Neuronal stem cell (in vitro differentiated cells): Measurements from ENCODE around the gene NKD2.

Experiments
- DNase-seq: peaks from one replicate; pipeline ENCODE4 v3.0.0-alpha.2; 2013; ENCODE audit warnings: low spot score
- H2AFZ ChIP-seq: one replicate; pipeline ENCODE4 v1.6.1; 2013; ENCODE audit warnings: mild to moderate bottlenecking, low read length, inconsistent platforms
- H2AK5ac ChIP-seq: 2 replicates; pipeline ENCODE4 v1.6.1; 2013; ENCODE audit warnings: low read depth, mild to moderate bottlenecking, inconsistent platforms, low read length, moderate library complexity, mixed read lengths
- H2BK120ac ChIP-seq: 2 replicates; pipeline ENCODE4 v1.6.1; 2013; ENCODE audit warnings: low read depth, mild to moderate bottlenecking, inconsistent platforms, low read length, moderate library complexity, mixed read lengths
- H2BK12ac ChIP-seq: one replicate; pipeline ENCODE4 v1.6.1; 2013; ENCODE audit warnings: low read length, inconsistent platforms
- H2BK15ac ChIP-seq: 2 replicates; pipeline ENCODE4 v1.6.1; 2013; ENCODE audit warnings: mild to moderate bottlenecking, low read length, inconsistent platforms, mixed read lengths
- H2BK5ac ChIP-seq: one replicate; pipeline ENCODE4 v1.6.1; 2013; ENCODE audit warnings: inconsistent platforms, mild to moderate bottlenecking, low read length, moderate library complexity
- H3K14ac ChIP-seq: one replicate; pipeline ENCODE4 v1.6.1; 2013; ENCODE audit warnings: low read length, inconsistent platforms
- H3K18ac ChIP-seq: 2 replicates; pipeline ENCODE4 v1.6.1; 2013; ENCODE audit warnings: low read length, inconsistent platforms
- H3K23ac ChIP-seq: 2 replicates; pipeline ENCODE4 v1.6.1; 2013; ENCODE audit warnings: low read depth, mild to moderate bottlenecking, mixed read lengths, low read length, inconsistent platforms; ENCODE audit not compliant: poor library complexity
- H3K27ac ChIP-seq: replicated peaks from 3 replicates; pipeline ENCODE4 v1.5.1; 2013; ENCODE audit warnings: low read length, inconsistent platforms
- H3K27me3 ChIP-seq, 3 experiments: 2 replicates each; pipeline ENCODE4 v1.6.1; 2013; ENCODE audit warnings: low read length in 3 of 3, mild to moderate bottlenecking in 2 of 3, inconsistent platforms in 1 of 3, low read depth in 1 of 3, mixed read lengths in 1 of 3, moderate library complexity in 1 of 3; ENCODE audit not compliant: control insufficient read depth in 3 of 3, insufficient read depth in 3 of 3
- H3K36me3 ChIP-seq, 2 donors: replicated peaks in 1 of 2; 2 replicates each; pipeline ENCODE4 v1.6.1; 2013; ENCODE audit warnings: low read length in 2 of 2; ENCODE audit not compliant: control insufficient read depth in 2 of 2, insufficient read depth in 2 of 2
- H3K4ac ChIP-seq: 2 replicates; pipeline ENCODE4 v1.6.1; 2013; ENCODE audit warnings: inconsistent platforms, mild to moderate bottlenecking, low read length, moderate library complexity
- H3K4me1 ChIP-seq, 2 donors: 1 replicate in 1 of 2; 2 replicates in 1 of 2; pipeline ENCODE4 v1.6.1; 2013; ENCODE audit warnings: low read length in 2 of 2, low read depth in 1 of 2; ENCODE audit not compliant: control insufficient read depth in 2 of 2, insufficient read depth in 1 of 2
- H3K4me2 ChIP-seq: one replicate; pipeline ENCODE4 v1.6.1; 2013; ENCODE audit warnings: mild to moderate bottlenecking, low read length, inconsistent platforms; ENCODE audit not compliant: insufficient read depth, poor library complexity, severe bottlenecking
- H3K4me3 ChIP-seq, 2 donors: 2 replicates each; pipeline ENCODE4 v1.5.1; 2013; ENCODE audit warnings: low read length in 2 of 2, mild to moderate bottlenecking in 2 of 2, inconsistent platforms in 1 of 2, moderate library complexity in 1 of 2
- H3K79me1 ChIP-seq: one replicate; pipeline ENCODE4 v1.6.1; 2013; ENCODE audit warnings: low read depth, mild to moderate bottlenecking, inconsistent platforms, low read length, moderate library complexity
- H3K9ac ChIP-seq: one replicate; pipeline ENCODE4 v1.6.1; 2013; ENCODE audit warnings: mild to moderate bottlenecking, low read depth, low read length, inconsistent platforms; ENCODE audit not compliant: poor library complexity
- H3K9me3 ChIP-seq, 2 donors: replicated peaks in 1 of 2; 2 replicates each; pipeline versions ENCODE3 to v1.6.1; 2013; ENCODE audit warnings: low read length in 2 of 2, mild to moderate bottlenecking in 2 of 2, inconsistent platforms in 1 of 2, low read depth in 1 of 2, mixed read lengths in 1 of 2, moderate library complexity in 1 of 2; ENCODE audit not compliant: control insufficient read depth in 2 of 2, insufficient read depth in 1 of 2
- H4K8ac ChIP-seq: one replicate; pipeline ENCODE4 v1.6.1; 2013; ENCODE audit warnings: low read depth, mild to moderate bottlenecking, inconsistent platforms, low read length, moderate library complexity
- H4K91ac ChIP-seq: one replicate; pipeline ENCODE4 v1.6.1; 2013; ENCODE audit warnings: low read length, low read depth, mild to moderate bottlenecking, inconsistent platforms; ENCODE audit not compliant: poor library complexity
- WGBS, 2 donors: extraction: QIAGEN DNeasy Blood & Tissue Kit; methylation state at CpG; one replicate each; pipeline ENCODE4 v1.1.7; 2013; ENCODE audit warnings: missing lambda C conversion rate in 2 of 2, mixed read lengths in 1 of 2; ENCODE audit not compliant: insufficient read length in 2 of 2, insufficient replicate concordance in 1 of 2; ENCODE audit errors: extremely low coverage in 2 of 2; 5-methylcytosine and 5-hydroxymethylcytosine counted together

Gene NKD2

DNA sequence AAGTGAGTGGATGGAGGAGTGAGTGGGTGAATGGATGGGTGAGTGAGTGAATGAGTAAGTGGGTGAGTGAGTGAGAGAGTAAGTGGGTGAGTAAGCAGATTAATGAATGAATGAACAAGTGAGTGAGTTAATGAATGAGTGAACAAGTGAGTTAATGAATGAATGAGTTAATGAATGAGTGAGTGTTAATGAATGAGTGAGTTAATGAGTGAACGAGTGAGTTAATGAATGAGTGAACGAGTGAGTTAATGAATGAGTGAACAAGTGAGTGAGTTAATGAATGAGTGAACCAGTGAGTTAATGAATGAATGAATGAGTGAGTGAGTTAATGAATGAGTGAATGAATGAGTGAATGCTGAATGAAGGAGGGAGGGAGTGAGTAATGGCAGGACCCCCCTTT is 26.4 kb downstream of the NKD2 start:
- Histone ChIP-seq H2BK5ac (no peak overlapping the region), H3K9ac (no peak overlapping the region), H2BK12ac (no peak overlapping the region), H3K27me3 (no peaks in the 10 kb centered on the region), H2AK5ac (no peak overlapping the region), H3K14ac (peak overlapping the region; percentile 89), H3K18ac (peak overlapping the region; percentile 35), H2BK15ac (no peak overlapping the region), H3K4me1 (peaks cover 8 to 12% of the 10 kb centered on the region in 2 donors), H3K4ac (no peak overlapping the region), H3K36me3 (no peaks in the 10 kb centered on the region), H3K9me3 (peaks cover 3% of the 10 kb centered on the region in 2 donors), H3K27ac (no peak overlapping the region), H3K4me3 (peak overlapping the region in 1 of 2 donors; percentile 63), H2BK120ac (no peak overlapping the region), H3K23ac (peak overlapping the region; percentile 95), H3K4me2 (no peak overlapping the region), H3K79me1 (no peaks in the 10 kb centered on the region), H4K91ac (no peak overlapping the region), H2AFZ (no peak overlapping the region), H4K8ac (no peak overlapping the region)
- WGBS, 2 donors = 100% methylated on average over 2 of the region's 2 CpGs
- no peak for DNase-seq

DNA sequence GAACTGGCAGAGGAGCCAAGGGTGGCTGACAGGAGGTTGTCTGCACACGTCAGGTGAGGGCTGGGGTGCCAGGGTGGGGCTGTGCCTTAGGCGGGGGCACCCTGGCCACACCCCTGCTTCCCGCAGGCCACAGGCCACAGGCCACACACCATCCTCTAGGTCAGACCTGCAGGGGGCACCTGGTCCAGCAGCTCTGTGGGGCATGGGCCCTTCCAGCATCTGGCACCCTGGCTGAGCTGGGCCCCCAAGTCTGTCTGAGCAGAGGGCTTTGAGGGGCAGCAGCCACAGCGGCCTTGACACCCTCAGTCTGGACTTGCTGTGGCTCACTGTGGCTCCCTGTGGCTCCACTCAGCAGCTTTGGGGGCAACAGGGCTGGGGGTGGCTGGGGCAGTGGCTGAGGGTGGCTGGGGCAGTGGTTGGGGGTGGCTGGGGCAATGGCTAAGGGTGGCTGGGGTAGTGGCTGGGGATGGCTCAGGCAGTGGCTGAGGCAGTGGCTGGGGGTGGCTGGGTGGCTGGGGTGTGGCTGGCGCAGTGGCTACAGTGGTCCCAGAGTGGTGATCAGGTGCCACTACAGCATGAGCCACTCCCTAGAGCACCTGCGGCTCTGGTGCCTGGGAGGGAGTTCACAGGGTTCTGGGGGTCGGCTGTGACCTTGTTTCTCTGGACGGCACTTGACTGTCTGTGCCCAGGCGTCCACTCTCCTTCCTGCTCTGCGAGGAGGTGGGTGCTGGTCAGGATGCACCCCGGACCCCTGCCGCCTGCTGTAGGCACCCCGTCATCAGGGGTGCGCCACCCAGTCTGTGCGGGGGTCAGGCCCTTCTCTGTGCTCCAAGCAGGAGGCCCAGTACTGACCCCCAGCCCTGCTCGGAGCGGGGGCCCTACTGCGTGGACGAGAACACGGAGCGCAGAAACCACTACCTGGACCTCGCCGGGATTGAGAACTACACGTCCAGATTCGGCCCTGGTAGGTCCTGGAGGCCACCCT is 27.1 kb downstream of the NKD2 start:
- Histone ChIP-seq H3K9me3 (peaks cover 5% of the 10 kb centered on the region in 2 donors), H3K4ac (no peak overlapping the region), H3K18ac (peak overlapping the region; percentile 35), H2BK5ac (no peak overlapping the region), H3K4me1 (peaks cover 4% of the 10 kb centered on the region in 2 donors), H3K4me3 (no peak overlapping the region), H3K4me2 (no peak overlapping the region), H3K79me1 (peaks cover 2% of the 10 kb centered on the region), H3K27ac (no peak overlapping the region), H3K36me3 (no peaks in the 10 kb centered on the region), H2BK12ac (no peak overlapping the region), H4K8ac (no peak overlapping the region), H3K23ac (peak overlapping the region; percentile 55), H4K91ac (no peak overlapping the region), H3K14ac (peak overlapping the region; percentile 94), H2AK5ac (peak overlapping the region; percentile 63), H2AFZ (no peak overlapping the region), H2BK15ac (no peak overlapping the region), H3K9ac (no peak overlapping the region), H2BK120ac (no peak overlapping the region), H3K27me3 (no peaks in the 10 kb centered on the region)
- WGBS, 2 donors = no CpG with 5 or more reads among the region's 25 CpGs
- DNase-seq = no peak

DNA sequence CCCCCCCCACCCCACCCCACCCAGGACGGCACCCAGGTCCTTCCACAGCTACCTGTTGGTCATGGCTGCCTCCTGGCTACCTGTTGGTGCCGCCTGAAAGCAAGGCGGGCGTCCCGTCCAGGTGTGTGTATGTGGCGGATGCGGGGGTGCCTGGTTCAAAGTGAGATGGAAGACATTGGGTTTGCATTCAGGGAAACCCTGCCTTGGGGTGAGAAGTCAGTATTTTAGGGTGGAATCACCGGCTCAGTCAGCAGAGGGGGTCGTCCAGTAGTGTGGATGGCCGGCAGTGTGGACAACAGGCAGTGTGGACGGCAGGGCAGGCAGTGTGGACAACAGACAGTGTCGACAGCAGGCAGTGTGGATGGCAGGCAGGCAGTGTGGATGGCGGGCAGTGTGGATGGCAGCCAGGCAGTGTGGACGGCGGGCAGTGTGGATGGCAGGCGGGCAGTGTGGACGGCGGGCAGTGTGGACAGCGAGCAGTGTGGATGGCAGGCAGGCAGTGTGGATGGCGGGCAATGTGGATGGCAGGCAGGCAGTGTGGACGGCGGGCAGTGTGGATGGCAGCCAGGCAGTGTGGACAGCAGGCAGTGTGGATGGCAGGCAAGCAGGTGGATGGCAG is 28.0 kb downstream of the NKD2 start:
- Histone ChIP-seq H2AK5ac (no peak overlapping the region), H4K8ac (peak overlapping the region; percentile 43), H3K36me3 (no peaks in the 10 kb centered on the region), H3K79me1 (peaks cover 2% of the 10 kb centered on the region), H3K9ac (peak overlapping the region; percentile 77), H3K9me3 (peaks cover 5 to 9% of the 10 kb centered on the region in 2 donors), H3K14ac (peak overlapping the region; percentile 94), H4K91ac (peak overlapping the region; percentile 53), H3K4me3 (no peak overlapping the region), H3K4me2 (no peak overlapping the region), H2BK15ac (no peak overlapping the region), H2AFZ (no peak overlapping the region), H3K4ac (no peak overlapping the region), H3K4me1 (no peaks in the 10 kb centered on the region), H3K27ac (no peak overlapping the region), H3K18ac (peak overlapping the region; percentile 64), H3K23ac (peak overlapping the region; percentile 91), H2BK5ac (no peak overlapping the region), H2BK120ac (peak overlapping the region; percentile 31), H2BK12ac (peak overlapping the region; percentile 3), H3K27me3 (no peaks in the 10 kb centered on the region)
- no CpG with 5 or more reads among the region's 22 CpGs for WGBS, 2 donors
- DNase-seq = no peak

DNA sequence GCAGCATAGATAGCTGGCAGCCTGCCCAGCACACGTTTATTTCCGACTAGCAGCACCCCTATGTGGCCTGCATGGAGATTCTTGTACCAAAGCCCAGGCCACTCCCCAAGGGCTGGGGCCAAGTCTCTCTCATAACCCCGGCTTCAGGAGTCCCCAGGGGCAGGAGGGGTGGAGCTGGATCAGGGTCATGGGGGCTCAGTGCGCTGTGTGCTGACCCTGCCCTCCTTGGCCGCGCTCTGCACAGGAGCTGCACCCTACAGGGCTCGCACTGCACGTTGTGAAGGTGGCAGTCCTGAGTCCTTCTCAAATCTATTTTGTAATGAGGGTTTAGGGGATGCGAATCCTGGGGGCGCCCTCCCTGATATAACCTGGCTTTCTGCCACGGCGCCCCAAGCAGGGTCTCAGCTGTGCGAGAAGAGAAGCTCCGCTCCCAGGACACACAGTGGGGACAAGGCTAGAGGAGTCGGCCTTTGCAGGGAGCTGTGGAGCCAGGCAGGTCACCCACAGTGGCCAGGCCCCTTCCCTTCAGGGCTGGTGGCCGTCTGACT is 28.6 kb downstream of the NKD2 start:
- no peak overlapping the region for H2AFZ ChIP-seq
- H4K91ac ChIP-seq = no peak overlapping the region
- H3K14ac ChIP-seq = peak overlapping the region; percentile 94
- no peak overlapping the region for H3K4me2 ChIP-seq
- peaks cover 5 to 9% of the 10 kb centered on the region in 2 donors for H3K9me3 ChIP-seq
- no peak overlapping the region for H2BK15ac ChIP-seq
- H2BK12ac ChIP-seq = no peak overlapping the region
- peaks cover 2% of the 10 kb centered on the region for H3K79me1 ChIP-seq
- no peak overlapping the region for H3K27ac ChIP-seq
- no peak overlapping the region for H3K4ac ChIP-seq
- peak overlapping the region; percentile 57 for H3K18ac ChIP-seq
- H2AK5ac ChIP-seq = no peak overlapping the region
- H3K36me3 ChIP-seq = no peaks in the 10 kb centered on the region
- H2BK5ac ChIP-seq = peak overlapping the region; percentile 53
- no peak for DNase-seq
- no peaks in the 10 kb centered on the region for H3K27me3 ChIP-seq
- no peak overlapping the region for H4K8ac ChIP-seq
- WGBS, 2 donors = no CpG with 5 or more reads among the region's 16 CpGs
- H3K9ac ChIP-seq = no peak overlapping the region
- H3K4me3 ChIP-seq = no peak overlapping the region
- H2BK120ac ChIP-seq = peak overlapping the region; percentile 31
- H3K23ac ChIP-seq = no peak overlapping the region
- H3K4me1 ChIP-seq = no peaks in the 10 kb centered on the region
